Transverse colon (tissue), 4 donors: ENCODE results near the gene USP5. TPM values are rescaled to one million over a fixed set of nuclear protein-coding genes. Genes with fewer than 3 reads are reported as not detected.
"Not testable (repeated sequence)": the region's sequence is repeated elsewhere in the genome, so short reads cannot be mapped to it uniquely, and the experiment has no call there.

Experiments
- DNase-seq: peaks from one replicate; pipeline ENCODE4 v3.0.0-alpha.2; 2019
- H3K27ac ChIP-seq, 4 donors: fragments of 200-600 bp; sonication (generic); 2 replicates each; pipeline ENCODE4 v1.5.1; 2016 to 2018; ENCODE audit warnings: inconsistent platforms in 4 of 4
- H3K27me3 ChIP-seq: fragments of 200-600 bp; sonication (generic); 2 replicates; pipeline ENCODE4 v1.5.1; 2017; ENCODE audit warnings: inconsistent platforms
- H3K36me3 ChIP-seq, 4 donors: fragments of 200-600 bp; sonication (generic); 2 replicates each; pipeline ENCODE4 v1.5.1; 2017 to 2019; ENCODE audit warnings: inconsistent platforms in 4 of 4
- H3K4me1 ChIP-seq, 4 donors: fragments of 200-600 bp; sonication (generic); 2 replicates each; pipeline ENCODE4 v1.5.1; 2017 to 2020; ENCODE audit warnings: inconsistent platforms in 4 of 4
- H3K4me3 ChIP-seq, 4 donors: fragments of 200-600 bp; sonication (generic); 1 replicate in 1 of 4; 2 replicates in 3 of 4; pipeline versions ENCODE4 v1.5.1 to v1.6.1; 2017 to 2019; ENCODE audit warnings: inconsistent platforms in 4 of 4
- H3K9me3 ChIP-seq, 2 donors: fragments of 200-600 bp; sonication (generic); 2 replicates each; pipeline ENCODE4 v1.5.1; 2017 to 2019; ENCODE audit warnings: inconsistent platforms in 2 of 2
- EP300 ChIP-seq: sonication (generic); formaldehyde crosslinking; IDR thresholded peaks from one replicate; pipeline ENCODE4 v1.6.1; 2017; ENCODE audit warnings: antibody characterized with exemption, low read depth
- POLR2A ChIP-seq: fragments of 450-650 bp; IDR thresholded peaks from one replicate; pipeline ENCODE4 v1.6.1; 2016; ENCODE audit warnings: antibody characterized with exemption, mild to moderate bottlenecking, moderate library complexity
- POLR2AphosphoS5 ChIP-seq, 3 donors: sonication (generic); formaldehyde crosslinking; IDR thresholded peaks; one replicate each; pipeline ENCODE4 v1.6.1; 2016; ENCODE audit warnings: antibody characterized with exemption in 3 of 3
- WGBS, 2 donors: methylation state at CpG; one replicate each; pipeline ENCODE4 v1.1.5; 2018; ENCODE audit warnings: low coverage in 1 of 2; 5-methylcytosine and 5-hydroxymethylcytosine counted together
- in situ Hi-C, 4 donors: fragments of 200-750 bp; cut with MboI; loops; one replicate each; pipeline versions ENCODE4 v1.15.0 to v1.15.1; 2017; ENCODE audit warnings: low sequenced_read_pairs in 3 of 4, low pct_ligation_motif_present in 1 of 4, low pct_unique_long_range_greater_than_20kb in 1 of 4
- intact Hi-C: fragments of 100-400 bp; cut with DNase I; formaldehyde crosslinking; loops from one replicate; pipeline ENCODE4 v1.15.1; 2023; ENCODE audit warnings: low total_unique reads
- total RNA-seq, 4 donors: library from RNA; depleted of rRNA; stranded (reverse); fragments of >200 nt; gene quantifications; one replicate each; pipeline ENCODE4 v1.1.0, GENCODE V29; 2016
- TF ChIP-seq, protein P1 (sequence below), 5 experiments: fragments of 200-600 bp in 3 of 5; fragments of 450-650 bp in 2 of 5; sonication (generic) in 3 of 5; IDR thresholded peaks; 1 replicate in 2 of 5; 2 replicates in 3 of 5; pipeline ENCODE4 v1.5.1; 2016 to 2017; ENCODE audit warnings: antibody characterized with exemption in 5 of 5, inconsistent platforms in 3 of 5, mild to moderate bottlenecking in 2 of 5, moderate library complexity in 1 of 5

USP5 gene
- total RNA-seq, 4 donors from 2014 or later, result 30.5 to 171 (median 35.4) TPM

DNA sequence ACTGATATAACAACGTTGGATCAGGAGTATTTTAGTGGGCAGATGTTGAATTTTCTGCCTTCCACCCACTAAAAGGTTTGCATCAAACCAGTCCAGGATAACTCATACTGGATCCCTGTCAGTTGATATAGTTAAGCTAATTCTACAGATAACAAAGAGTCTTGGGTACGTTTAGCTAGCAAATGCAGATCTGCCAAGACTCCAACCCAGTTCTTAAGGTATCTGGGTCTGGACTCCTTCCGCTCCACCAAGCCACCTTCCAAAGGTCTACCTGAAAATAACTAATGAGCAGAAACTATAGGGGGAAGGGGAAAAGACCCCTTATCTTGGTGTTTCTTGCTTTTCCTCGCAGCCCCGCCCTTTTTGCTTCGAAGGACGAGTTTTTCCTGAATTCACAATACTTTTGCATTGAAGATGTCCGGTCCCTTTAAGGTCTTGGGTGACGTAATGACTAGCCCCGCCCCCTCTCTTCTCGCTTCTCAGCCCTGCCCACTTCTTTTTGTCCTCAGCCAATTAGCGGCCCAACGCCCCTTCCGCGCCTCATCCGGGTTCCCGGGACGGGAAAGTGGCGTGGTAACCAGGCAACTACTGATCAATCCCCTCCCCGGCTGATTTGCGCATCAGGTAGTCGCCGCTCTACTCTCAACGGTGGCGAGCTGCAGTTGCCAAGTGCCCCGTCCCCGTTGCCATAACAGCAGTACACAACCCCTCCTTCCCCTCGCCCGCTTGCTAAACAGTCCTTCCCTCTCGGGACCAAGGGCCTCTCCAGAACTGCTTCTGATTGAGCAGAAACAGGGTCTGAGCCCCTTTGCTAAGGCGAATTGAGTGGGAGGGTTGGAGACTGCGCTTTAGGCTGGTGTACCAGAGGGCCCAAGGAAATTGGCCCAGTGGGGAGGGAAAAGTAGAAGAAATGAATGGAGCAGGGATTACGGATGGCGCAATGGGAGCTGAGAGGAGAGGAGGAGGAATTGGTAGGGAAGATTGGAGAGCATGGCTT is 52.6 kb downstream of the USP5 start, which contains the start of gene LRRC23:
Gene LRRC23, plus strand, starts transcription at position 543 of the 997 bp plus-strand sequence. CDS start 812 bp downstream, outside the sequence.
- Histone ChIP-seq H3K27ac (peak within 1 kb of the TSS; percentile 79 to 87 (median 85)), H3K4me3 (peak within 1 kb of the TSS; percentile 18 to 74 (median 56)), H3K4me1 (peaks cover 4 to 23% (median 20%) of the 10 kb centered on the region in 4 donors), H3K36me3 (no peaks in the 10 kb centered on the region), H3K27me3 (no peaks in the 10 kb centered on the region), H3K9me3 (no peaks in the 10 kb centered on the region)
- peak; percentile 99 for DNase-seq
- peak; percentile 54 to 76 (median 76) for TF ChIP-seq POLR2AphosphoS5 (IDR thresholded peaks at IDR 0.05)
- TF ChIP-seq, protein P1, sequence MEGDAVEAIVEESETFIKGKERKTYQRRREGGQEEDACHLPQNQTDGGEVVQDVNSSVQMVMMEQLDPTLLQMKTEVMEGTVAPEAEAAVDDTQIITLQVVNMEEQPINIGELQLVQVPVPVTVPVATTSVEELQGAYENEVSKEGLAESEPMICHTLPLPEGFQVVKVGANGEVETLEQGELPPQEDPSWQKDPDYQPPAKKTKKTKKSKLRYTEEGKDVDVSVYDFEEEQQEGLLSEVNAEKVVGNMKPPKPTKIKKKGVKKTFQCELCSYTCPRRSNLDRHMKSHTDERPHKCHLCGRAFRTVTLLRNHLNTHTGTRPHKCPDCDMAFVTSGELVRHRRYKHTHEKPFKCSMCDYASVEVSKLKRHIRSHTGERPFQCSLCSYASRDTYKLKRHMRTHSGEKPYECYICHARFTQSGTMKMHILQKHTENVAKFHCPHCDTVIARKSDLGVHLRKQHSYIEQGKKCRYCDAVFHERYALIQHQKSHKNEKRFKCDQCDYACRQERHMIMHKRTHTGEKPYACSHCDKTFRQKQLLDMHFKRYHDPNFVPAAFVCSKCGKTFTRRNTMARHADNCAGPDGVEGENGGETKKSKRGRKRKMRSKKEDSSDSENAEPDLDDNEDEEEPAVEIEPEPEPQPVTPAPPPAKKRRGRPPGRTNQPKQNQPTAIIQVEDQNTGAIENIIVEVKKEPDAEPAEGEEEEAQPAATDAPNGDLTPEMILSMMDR (IDR thresholded peaks at IDR 0.05), result no peak
- TF ChIP-seq POLR2A, result peak; percentile 56
- TF ChIP-seq EP300, result no peak
- 6 to 10% methylated on average over 12 to 34 of the region's 34 CpGs for WGBS, 2 donors
- intact Hi-C loops, result no loop called here
- in situ Hi-C loops, result loop anchor here in 1 of 4 donors (25.0 kb wide), 1 partner anchor 208 kb away; the partner anchor contains the start of gene C1RL

DNA sequence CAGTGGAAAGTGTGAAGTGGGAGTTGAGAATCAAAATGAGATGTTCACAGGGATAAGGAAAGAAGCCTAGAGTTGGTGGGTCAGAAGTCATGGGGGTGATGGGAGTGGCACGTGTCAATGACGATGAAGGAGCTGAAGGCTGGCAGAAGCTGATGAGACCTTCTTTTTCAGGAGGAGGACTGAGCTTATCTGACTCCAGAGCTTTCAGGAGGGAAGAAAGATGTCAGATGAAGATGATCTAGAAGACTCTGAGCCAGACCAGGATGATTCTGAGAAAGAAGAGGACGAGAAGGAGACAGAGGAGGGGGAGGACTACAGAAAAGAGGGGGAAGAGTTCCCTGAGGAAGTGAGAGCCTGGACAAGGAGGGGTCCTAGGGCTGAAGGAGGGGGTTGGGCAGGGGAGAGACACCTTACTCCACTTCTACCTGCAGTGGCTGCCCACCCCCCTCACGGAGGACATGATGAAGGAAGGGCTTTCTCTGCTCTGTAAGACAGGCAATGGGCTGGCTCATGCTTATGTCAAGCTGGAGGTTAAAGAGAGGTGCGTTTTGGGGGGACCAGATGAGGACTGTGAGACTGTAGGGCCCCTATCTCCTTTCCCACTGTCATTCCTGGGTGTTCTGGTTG is 53.6 kb downstream of the USP5 start:
- peak overlapping the region in 3 of 4 donors; percentile 85 to 87 (median 85) for H3K27ac ChIP-seq
- H3K36me3 ChIP-seq, result no peaks in the 10 kb centered on the region
- H3K27me3 ChIP-seq, result no peaks in the 10 kb centered on the region
- WGBS, 2 donors, result 63 to 92% methylated on average over 2 to 5 of the region's 5 CpGs
- peak overlapping the region in 2 of 4 donors; percentile 53 to 74 for H3K4me3 ChIP-seq
- DNase-seq, result no peak
- intact Hi-C loops, result no loop called here
- in situ Hi-C loops, result loop anchor here in 1 of 4 donors (25.0 kb wide), 1 partner anchor 207 kb away; the partner anchor contains the start of gene C1RL
- peaks cover 4 to 15% (median 13%) of the 10 kb centered on the region in 4 donors for H3K4me1 ChIP-seq
- no peaks in the 10 kb centered on the region for H3K9me3 ChIP-seq
- TF ChIP-seq, protein P1 (IDR thresholded peaks at IDR 0.05), result no peak
- no peak for TF ChIP-seq EP300
- TF ChIP-seq POLR2AphosphoS5 (IDR thresholded peaks at IDR 0.05), result no peak
- TF ChIP-seq POLR2A, result no peak

DNA sequence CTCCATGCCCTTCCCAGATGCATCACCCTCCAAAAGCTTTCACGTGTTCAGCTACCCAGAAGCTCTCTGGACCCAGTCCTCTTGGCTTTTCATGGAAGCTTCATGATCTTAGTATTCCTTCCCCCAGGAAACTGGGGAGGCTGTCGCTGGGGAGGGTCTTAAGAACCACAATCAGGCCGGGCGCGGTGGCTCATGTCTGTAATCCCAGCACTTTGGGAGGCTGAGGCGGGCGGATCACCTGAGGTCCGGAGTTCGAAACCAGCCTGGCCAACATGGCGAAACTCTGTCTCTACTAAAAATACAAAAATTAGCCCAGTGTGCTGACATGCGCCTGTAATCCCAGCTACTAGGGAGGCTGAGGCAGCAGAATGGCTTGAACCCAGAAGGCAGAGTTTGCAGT is 56.2 kb downstream of the USP5 start:
- WGBS, 2 donors, result 60 to 94% methylated on average over 1 to 11 of the region's 11 CpGs
- H3K27me3 ChIP-seq, H3K4me3 ChIP-seq, H3K9me3 ChIP-seq, H3K27ac ChIP-seq, H3K36me3 ChIP-seq, intact Hi-C loops, DNase-seq: not testable (repeated sequence)
- in situ Hi-C loops, result loop anchor here in 1 of 4 donors (25.0 kb wide), 1 partner anchor 204 kb away; the partner anchor contains the start of gene C1RL
- H3K4me1 ChIP-seq, result peaks cover 4 to 13% (median 11%) of the 10 kb centered on the region in 4 donors

DNA sequence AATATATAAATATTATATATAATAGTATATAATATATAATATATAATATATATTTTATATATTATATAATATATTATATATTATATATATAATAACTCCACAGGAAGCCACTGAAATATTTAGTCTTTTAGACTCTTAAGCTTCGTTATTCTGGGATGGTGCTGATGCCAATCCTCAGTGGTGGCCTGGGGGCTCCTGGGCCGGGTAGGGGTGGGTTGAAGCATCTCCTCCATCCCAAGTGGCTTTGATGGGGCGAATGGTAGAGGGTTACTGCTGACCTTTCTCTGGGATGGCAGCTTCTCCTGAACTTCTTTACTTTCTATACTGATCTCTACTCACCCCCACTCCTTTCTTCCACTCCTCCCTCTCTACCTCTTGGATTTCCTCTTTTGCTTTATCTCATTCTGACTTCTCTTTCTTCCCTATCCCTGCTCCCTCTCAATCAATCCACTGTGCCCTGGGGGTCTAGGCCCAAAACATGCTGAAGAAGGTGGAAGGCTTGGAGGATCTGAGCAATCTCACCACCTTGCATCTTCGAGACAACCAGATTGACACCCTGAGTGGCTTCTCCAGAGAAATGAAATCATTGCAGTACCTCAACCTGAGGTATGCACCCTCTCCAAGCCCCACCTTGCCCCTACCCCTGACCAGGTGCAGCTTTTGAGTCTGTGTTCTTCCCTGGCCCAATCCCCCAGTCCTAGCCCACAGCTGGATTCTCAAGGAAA is 57.6 kb downstream of the USP5 start:
- WGBS, 2 donors, result 87 to 100% methylated on average over 3 to 4 of the region's 4 CpGs

More for the DNA sequence above, 57.6 kb downstream of the USP5 start:
- TF ChIP-seq POLR2A (no peak), POLR2AphosphoS5 (IDR thresholded peaks at IDR 0.05) (no peak), EP300 (no peak)
- TF ChIP-seq, protein P1 (IDR thresholded peaks at IDR 0.05), result no peak
- intact Hi-C loops (no loop called here), in situ Hi-C loops (loop anchor here in 1 of 4 donors (25.0 kb wide), 1 partner anchor 203 kb away; the partner anchor contains the start of gene C1RL)
- no peaks in the 10 kb centered on the region for H3K36me3 ChIP-seq
- H3K27me3 ChIP-seq, result peaks cover 18% of the 10 kb centered on the region
- no peaks in the 10 kb centered on the region for H3K9me3 ChIP-seq
- no peak overlapping the region for H3K27ac ChIP-seq
- peaks cover 8 to 17% (median 13%) of the 10 kb centered on the region in 4 donors for H3K4me1 ChIP-seq
- no peak overlapping the region for H3K4me3 ChIP-seq
- no peak for DNase-seq
